GM21360 (cell line): Measurements from ENCODE around the gene IL16.

Experiments
- ATAC-seq: cut with Tn5 transposase; IDR thresholded peaks from one replicate; pipeline ENCODE4 v1.9.1; 2021; ENCODE audit warnings: mild to moderate bottlenecking, moderate library complexity; ENCODE audit not compliant: unreplicated experiment

The IL16 gene

GRCh38 chr15:81361891-81362290, 165.2 kb downstream of the IL16 start:
- no peak for ATAC-seq

- no peak for ATAC-seq
Observed at GRCh38 chr15:81362790-81363189, 166.1 kb downstream of the IL16 start.

- ATAC-seq = no peak
Observed at GRCh38 chr15:81363276-81363675, 166.6 kb downstream of the IL16 start.
